ENCODE data around the gene CADPS.

DNA sequence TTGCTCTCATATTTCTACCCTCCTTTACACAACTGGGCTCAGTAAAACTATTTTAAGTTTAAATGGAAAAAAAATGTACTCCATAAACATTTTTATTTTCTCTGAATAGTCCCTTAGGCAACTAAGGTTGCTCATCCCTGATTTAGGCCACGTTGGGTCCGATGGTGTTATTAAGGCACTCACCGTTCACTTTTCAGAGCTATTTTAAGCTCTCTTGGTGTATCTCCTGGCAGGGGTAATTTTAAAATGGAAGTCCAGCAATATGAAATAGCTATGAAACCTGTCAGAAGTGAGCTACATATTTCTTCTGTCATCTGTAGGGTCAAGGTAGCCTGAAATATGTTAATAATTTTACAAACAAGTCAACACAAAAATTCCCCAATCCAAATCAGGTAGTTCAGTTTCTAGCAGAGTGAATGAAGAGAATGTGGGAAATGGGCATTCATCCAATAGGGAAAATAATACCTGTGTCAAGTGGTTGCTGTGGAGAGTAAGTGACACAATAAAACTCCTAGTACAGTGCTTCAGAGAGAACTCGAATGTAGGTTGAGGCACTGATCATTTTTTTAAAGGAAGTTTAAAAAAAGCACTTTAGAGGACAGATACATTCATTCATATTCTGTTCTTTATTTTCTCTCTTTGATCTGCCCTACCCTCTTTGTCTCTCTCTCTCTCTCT lies 292.6 kb downstream of the CADPS start:
- no peak for TF ChIP-seq POLR2A (IDR thresholded peaks at IDR 0.05)
- TF ChIP-seq, protein P1, sequence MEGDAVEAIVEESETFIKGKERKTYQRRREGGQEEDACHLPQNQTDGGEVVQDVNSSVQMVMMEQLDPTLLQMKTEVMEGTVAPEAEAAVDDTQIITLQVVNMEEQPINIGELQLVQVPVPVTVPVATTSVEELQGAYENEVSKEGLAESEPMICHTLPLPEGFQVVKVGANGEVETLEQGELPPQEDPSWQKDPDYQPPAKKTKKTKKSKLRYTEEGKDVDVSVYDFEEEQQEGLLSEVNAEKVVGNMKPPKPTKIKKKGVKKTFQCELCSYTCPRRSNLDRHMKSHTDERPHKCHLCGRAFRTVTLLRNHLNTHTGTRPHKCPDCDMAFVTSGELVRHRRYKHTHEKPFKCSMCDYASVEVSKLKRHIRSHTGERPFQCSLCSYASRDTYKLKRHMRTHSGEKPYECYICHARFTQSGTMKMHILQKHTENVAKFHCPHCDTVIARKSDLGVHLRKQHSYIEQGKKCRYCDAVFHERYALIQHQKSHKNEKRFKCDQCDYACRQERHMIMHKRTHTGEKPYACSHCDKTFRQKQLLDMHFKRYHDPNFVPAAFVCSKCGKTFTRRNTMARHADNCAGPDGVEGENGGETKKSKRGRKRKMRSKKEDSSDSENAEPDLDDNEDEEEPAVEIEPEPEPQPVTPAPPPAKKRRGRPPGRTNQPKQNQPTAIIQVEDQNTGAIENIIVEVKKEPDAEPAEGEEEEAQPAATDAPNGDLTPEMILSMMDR (IDR thresholded peaks at IDR 0.05), result no peak
